Measurements from ENCODE around the gene INSYN2A. TPM values are rescaled to one million over a fixed set of nuclear protein-coding genes. Genes with fewer than 3 reads are reported as not detected.

The INSYN2A gene
- total and polyA plus RNA-seq, 2 of the 13 experiments (the other 11 are each of a cell fraction or from before 2014, with no cell fraction given), result not detected

GRCh38 chr10:127148933-127149220 lies 47.5 kb downstream of the INSYN2A start:
- Histone ChIP-seq H3K4me3 (replicated peaks in 1 of 3; ENCODE audit: insufficient read depth in 1 of 3, low read depth in 2 of 3, low read length in 3 of 3) (no peak overlapping the region), H4K20me1 (ENCODE audit: insufficient read depth, low read length) (no peaks in the 10 kb centered on the region), H3K36me3 (replicated peaks in 1 of 2; ENCODE audit: control insufficient read depth in 1 of 2, insufficient read depth in 2 of 2, low read length in 2 of 2) (0 out of 5 replicates have a peak, but pooled peaks cover under 1 to 3% of the 10 kb centered on the region in 2 experiments), H3K9me3 (ENCODE audit: low read length) (no peaks in the 10 kb centered on the region), H3K27me3 (ENCODE audit: control insufficient read depth in 1 of 2, insufficient read depth in 2 of 2, low read length in 2 of 2) (no peaks in the 10 kb centered on the region), H2AFZ (ENCODE audit: low read length) (no peak overlapping the region), H3K79me2 (ENCODE audit: insufficient read depth, low read length) (no peaks in the 10 kb centered on the region), H3K4me1 (ENCODE audit: insufficient read depth, low read length) (0 out of 2 replicates have a peak, but pooled peaks cover 5% of the 10 kb centered on the region), H3K27ac (ENCODE audit: extremely low read length, insufficient read depth, low read length) (no peak overlapping the region), H3K9ac (ENCODE audit: insufficient read depth, low read depth, low read length) (no peak overlapping the region), H3K4me2 (ENCODE audit: low read depth, low read length) (no peak overlapping the region)
- FAIRE-seq, result no peak
- in situ Hi-C loops (cut with HindIII; ENCODE audit: extremely low pct_ligation_motif_present, low pct_unique_long_range_greater_than_20kb), result no loop called here
- CTCF ChIA-PET (ENCODE audit: low intra/inter-chr PET ratio, low total read pairs), result no interaction called here
- POLR2A ChIA-PET, result no interaction called here
- BruUV-seq (replicated peaks), result no TSS peak
- ATAC-seq, result no peak
- DNase-seq (ENCODE audit: low spot score), result no peak
- intact Hi-C loops (cut with micrococcal nuclease; ENCODE audit: unreplicated experiment), result no loop called here
- 86% methylated on average over 2 of the region's 2 CpGs for WGBS (ENCODE audit: low lambda C conversion rate)
- no peak for TF ChIP-seq ZNF12 (CRISPR knock-in tag; IDR thresholded peaks at IDR 0.05)
- no peak for TF ChIP-seq DZIP1 (CRISPR knock-in tag; IDR thresholded peaks at IDR 0.05)
- no peak for TF ChIP-seq ZFP1 (CRISPR knock-in tag; IDR thresholded peaks at IDR 0.05)
- TF ChIP-seq ZNF749 (CRISPR knock-in tag; IDR thresholded peaks at IDR 0.05; ENCODE audit: borderline replicate concordance), result no peak
- TF ChIP-seq PLRG1 (conservative IDR thresholded peaks at IDR 0.05), result no peak
- no peak for TF ChIP-seq ZNF740 (CRISPR knock-in tag; IDR thresholded peaks at IDR 0.05)
- TF ChIP-seq BCLAF1 (IDR thresholded peaks at IDR 0.05), result no peak
- no peak for TF ChIP-seq ZNF407 (CRISPR knock-in tag; IDR thresholded peaks at IDR 0.05; ENCODE audit: not compliant biosample characterization)
- TF ChIP-seq TOE1 (CRISPR knock-in tag; IDR thresholded peaks at IDR 0.05), result no peak
- TF ChIP-seq ZKSCAN5 (CRISPR knock-in tag; IDR thresholded peaks at IDR 0.05), result no peak
- no peak for TF ChIP-seq HES4 (CRISPR knock-in tag; IDR thresholded peaks at IDR 0.05; ENCODE audit: borderline replicate concordance)
- no peak for TF ChIP-seq ZNF292 (CRISPR knock-in tag; IDR thresholded peaks at IDR 0.05; ENCODE audit: borderline replicate concordance, low read depth)

Data from HepG2 (cell line).